ENCODE data around the gene FAHD2A. TPM values are rescaled to one million over a fixed set of nuclear protein-coding genes. Genes with fewer than 3 reads are reported as not detected.
A peak's percentile ranks its signal among the peaks of the same experiment; 100 is the strongest.

FAHD2A gene
- total and polyA plus RNA-seq, 2 of the 8 experiments (the other 6 are each of a cell fraction or from before 2014, with no cell fraction given) = 24.2 to 26.7 TPM

DNA sequence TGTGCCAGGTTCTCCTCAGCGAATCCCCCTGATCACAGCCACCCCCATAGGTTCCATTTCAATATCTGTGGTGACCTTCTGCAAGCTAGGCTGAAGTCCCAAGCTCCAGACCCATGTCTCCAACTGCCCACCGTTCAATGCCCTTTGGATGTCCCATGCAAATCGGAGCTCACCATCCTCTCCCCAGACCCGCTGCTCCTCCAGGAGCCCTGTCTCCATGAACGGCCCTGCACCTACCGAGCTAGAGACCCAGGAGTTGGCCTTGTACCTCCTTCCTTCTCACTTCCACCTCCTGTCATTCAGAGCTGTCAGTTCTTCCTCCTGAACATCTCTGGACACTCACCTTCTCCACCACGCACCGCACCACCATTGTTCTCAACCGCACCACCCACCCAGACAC lies 1.0 kb upstream of the FAHD2A start:
- Histone ChIP-seq H2AFZ (ENCODE audit: low read length) (peak overlapping the region; percentile 92; the same call in 1 of the 2 replicates), H2BK15ac (ENCODE audit: low read length) (no peak overlapping the region), H3K27me3 (replicated peaks in 1 of 4; ENCODE audit: control insufficient read depth in 3 of 4, extremely low read depth in 1 of 4, insufficient read depth in 3 of 4, low read length in 3 of 4) (peaks cover 0 to 7% (median 4%) of the 10 kb centered on the region in 4 experiments; a peak in 3 of 7 replicates), H3K4me2 (ENCODE audit: insufficient read depth in 1 of 2, low read depth in 2 of 2, low read length in 2 of 2) (peak overlapping the region; percentile 80 to 87), H2AK5ac (ENCODE audit: low read depth, low read length) (no peak overlapping the region), H2BK120ac (replicated peaks; ENCODE audit: low read depth, low read length) (no peak overlapping the region), H3K4me1 (replicated peaks in 1 of 4; ENCODE audit: control insufficient read depth in 3 of 4, insufficient read depth in 4 of 4, low read length in 3 of 4) (peaks cover 0 to 3% (median 2%) of the 10 kb centered on the region in 4 experiments; a peak in 4 of 7 replicates), H2BK20ac (ENCODE audit: low read length) (no peak overlapping the region), H3K27ac (ENCODE audit: low read depth, low read length) (no peak overlapping the region), H3K79me1 (ENCODE audit: low read depth, low read length) (peaks cover 2% of the 10 kb centered on the region; the same call in 1 of the 2 replicates), H2BK5ac (ENCODE audit: low read depth, low read length) (no peak overlapping the region), H4K91ac (replicated peaks; ENCODE audit: insufficient read length, low read length) (no peak overlapping the region), H3K23ac (ENCODE audit: insufficient read length) (no peak overlapping the region), H3K79me2 (ENCODE audit: control insufficient read depth in 1 of 2, insufficient read depth in 2 of 2, low read length in 2 of 2) (peaks cover 0 to 13% of the 10 kb centered on the region in 2 experiments; a peak in 2 of 4 replicates), H2BK12ac (ENCODE audit: low read depth, low read length) (no peak overlapping the region), H3K56ac (replicated peaks; ENCODE audit: insufficient read length, low read depth, low read length) (no peak overlapping the region), H3K36me3 (ENCODE audit: control insufficient read depth in 2 of 4, insufficient read depth in 4 of 4, low read length in 3 of 4) (no peaks in the 10 kb centered on the region), H3K4me3 (ENCODE audit: extremely low read depth in 1 of 4, insufficient read depth in 2 of 4, low read depth in 3 of 4, low read length in 4 of 4) (peak overlapping the region; percentile 80 to 99 (median 96); a peak in 5 of 8 replicates), H4K8ac (ENCODE audit: extremely low read depth, insufficient read depth, low read length) (no peak overlapping the region), H4K5ac (ENCODE audit: insufficient read length, low read depth, low read length) (no peak overlapping the region), H3K23me2 (ENCODE audit: low read depth, low read length) (peaks cover 7% of the 10 kb centered on the region; the same call in 1 of the 2 replicates), H3K14ac (ENCODE audit: insufficient read length) (no peak overlapping the region), H3K9ac (replicated peaks in 1 of 4; ENCODE audit: extremely low read depth in 1 of 4, low read depth in 3 of 4, low read length in 3 of 4) (peak overlapping the region in 1 of 4 experiments; percentile 12; a peak in 1 of 7 replicates), H3K18ac (ENCODE audit: extremely low read depth, low read length) (no peak overlapping the region), H3K9me3 (ENCODE audit: insufficient read depth in 2 of 2, low read depth in 1 of 2, low read length in 1 of 2) (peaks cover 3 to 14% of the 10 kb centered on the region in 2 experiments; a peak in 2 of 4 replicates), H3K4ac (replicated peaks; ENCODE audit: insufficient read length, low read depth, low read length) (no peak overlapping the region), H4K20me1 (replicated peaks in 1 of 2; ENCODE audit: control insufficient read depth in 1 of 2, insufficient read depth in 2 of 2, low read length in 2 of 2) (peaks cover 0 to 3% of the 10 kb centered on the region in 2 experiments)
- DNase-seq (ENCODE audit: low read depth in 1 of 2, low spot score in 2 of 2) = no peak
- FAIRE-seq = no peak
- WGBS, 2 experiments (ENCODE audit: extremely low coverage in 1 of 2, insufficient coverage in 1 of 2, insufficient read length in 1 of 2, insufficient replicate concordance in 2 of 2, low coverage in 1 of 2, low lambda C conversion rate in 2 of 2, missing lambda C conversion rate in 1 of 2) = 91% methylated on average over 9 of the region's 9 CpGs; no CpG with 5 or more reads in 1 of the 2 experiments
- TF ChIP-seq HDAC2 (IDR thresholded peaks at IDR 0.05; ENCODE audit: borderline replicate concordance in 1 of 2, low read depth in 2 of 2, low read length in 2 of 2) (no peak), CBX5 (IDR thresholded peaks at IDR 0.05; ENCODE audit: low read depth, low read length) (no peak), TAF7 (optimal IDR thresholded peaks at IDR 0.05; ENCODE audit: borderline replicate concordance, low read depth, low read length) (no peak)
- TF ChIP-seq, protein P1, sequence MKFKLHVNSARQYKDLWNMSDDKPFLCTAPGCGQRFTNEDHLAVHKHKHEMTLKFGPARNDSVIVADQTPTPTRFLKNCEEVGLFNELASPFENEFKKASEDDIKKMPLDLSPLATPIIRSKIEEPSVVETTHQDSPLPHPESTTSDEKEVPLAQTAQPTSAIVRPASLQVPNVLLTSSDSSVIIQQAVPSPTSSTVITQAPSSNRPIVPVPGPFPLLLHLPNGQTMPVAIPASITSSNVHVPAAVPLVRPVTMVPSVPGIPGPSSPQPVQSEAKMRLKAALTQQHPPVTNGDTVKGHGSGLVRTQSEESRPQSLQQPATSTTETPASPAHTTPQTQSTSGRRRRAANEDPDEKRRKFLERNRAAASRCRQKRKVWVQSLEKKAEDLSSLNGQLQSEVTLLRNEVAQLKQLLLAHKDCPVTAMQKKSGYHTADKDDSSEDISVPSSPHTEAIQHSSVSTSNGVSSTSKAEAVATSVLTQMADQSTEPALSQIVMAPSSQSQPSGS (IDR thresholded peaks at IDR 0.05; ENCODE audit: low read length) = no peak
- CTCF ChIA-PET (ENCODE audit: partially characterized antibody) = interaction anchor here (0.7 to 1.6 kb wide), 2 partner anchors 56 to 1236 kb away, joined by 3 to 7 read pairs; no protein-coding TSS in a partner anchor
- POLR2A ChIA-PET (ENCODE audit: partially characterized antibody) = interaction anchor here (1.5 kb wide), 1 partner anchor 56 kb away, joined by 4 read pairs; no protein-coding TSS in a partner anchor
